Measurements from ENCODE around the gene SETD6.

SETD6 gene

GRCh38 chr16:58508671-58509251 is 6.6 kb upstream of the SETD6 start:
- DNase-seq (ENCODE audit: low read depth) = no peak

DNA sequence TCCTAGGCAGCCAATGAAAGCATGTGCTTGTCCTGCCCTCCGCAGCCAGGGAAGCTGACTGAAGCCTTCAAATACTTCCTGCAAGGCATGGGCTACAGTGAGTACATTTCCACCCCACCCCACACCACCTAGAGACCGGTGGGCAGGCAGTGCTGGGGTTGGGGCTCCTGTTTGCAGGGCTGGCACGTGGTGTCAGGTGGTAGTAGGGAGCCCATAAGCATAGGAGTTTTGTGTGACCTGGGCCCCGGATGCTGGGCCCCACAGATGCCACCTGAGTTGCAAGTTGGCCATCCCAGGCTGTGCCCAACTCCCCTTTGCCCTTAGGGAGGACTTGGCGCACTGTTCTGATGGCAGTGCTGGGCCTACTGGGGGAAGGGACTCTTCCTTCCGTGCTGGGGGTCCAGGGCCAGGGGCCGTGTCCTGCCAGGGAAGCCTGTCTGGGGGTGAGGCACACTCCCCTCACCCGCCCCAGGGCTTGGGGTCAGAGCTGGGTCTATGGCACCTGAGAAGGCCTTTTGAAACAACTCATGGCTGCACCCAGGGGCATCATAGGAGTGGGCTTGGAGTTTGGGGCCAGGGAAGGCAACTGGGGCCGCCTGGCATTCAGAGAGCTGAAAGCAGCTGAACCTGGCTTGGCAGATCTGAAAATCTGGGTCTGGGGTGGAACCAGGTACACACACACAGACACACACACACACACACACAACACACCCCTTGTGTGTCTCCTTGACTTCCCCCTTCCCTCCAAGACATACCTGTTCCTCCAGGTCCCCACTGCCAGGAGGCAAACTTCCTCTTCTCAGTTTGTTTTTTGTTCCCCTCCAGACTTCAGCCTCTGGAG is 5.8 kb upstream of the SETD6 start:
- DNase-seq (ENCODE audit: low read depth) = no peak

DNA sequence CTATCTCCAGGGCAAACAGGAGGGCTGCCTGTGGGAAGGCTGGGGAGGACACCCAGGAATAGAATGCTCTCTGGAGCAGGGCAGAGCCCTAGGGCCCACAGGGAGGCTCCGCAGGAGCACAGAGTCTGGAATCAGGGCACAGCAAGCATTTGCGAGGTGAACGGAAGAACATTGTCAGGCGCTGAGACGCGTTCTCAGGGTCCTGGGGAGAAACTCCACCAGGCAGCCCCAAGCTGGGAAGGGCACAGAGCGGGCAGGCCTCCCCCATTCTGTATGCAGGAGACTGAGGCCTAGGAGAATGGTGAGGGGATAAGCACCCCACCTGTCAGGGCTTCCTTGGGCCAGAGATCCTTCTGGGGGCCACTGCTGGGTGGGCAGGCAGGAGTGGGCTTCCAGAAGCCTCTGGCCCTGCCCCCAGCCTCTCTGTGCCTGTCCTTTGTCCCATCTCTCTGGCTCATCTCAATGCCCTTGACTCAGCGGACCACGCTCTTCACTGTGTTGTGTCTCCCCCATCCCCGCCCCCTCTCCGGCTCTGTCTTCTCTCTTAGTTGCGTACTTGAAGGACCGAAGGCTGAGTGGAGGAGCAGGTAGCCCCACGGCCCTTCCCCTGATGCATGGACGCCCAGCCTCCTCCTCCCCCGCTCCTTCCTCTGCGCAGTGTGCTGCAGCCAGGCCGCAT is 5.1 kb upstream of the SETD6 start:
- no peak for DNase-seq (ENCODE audit: low read depth)

DNA sequence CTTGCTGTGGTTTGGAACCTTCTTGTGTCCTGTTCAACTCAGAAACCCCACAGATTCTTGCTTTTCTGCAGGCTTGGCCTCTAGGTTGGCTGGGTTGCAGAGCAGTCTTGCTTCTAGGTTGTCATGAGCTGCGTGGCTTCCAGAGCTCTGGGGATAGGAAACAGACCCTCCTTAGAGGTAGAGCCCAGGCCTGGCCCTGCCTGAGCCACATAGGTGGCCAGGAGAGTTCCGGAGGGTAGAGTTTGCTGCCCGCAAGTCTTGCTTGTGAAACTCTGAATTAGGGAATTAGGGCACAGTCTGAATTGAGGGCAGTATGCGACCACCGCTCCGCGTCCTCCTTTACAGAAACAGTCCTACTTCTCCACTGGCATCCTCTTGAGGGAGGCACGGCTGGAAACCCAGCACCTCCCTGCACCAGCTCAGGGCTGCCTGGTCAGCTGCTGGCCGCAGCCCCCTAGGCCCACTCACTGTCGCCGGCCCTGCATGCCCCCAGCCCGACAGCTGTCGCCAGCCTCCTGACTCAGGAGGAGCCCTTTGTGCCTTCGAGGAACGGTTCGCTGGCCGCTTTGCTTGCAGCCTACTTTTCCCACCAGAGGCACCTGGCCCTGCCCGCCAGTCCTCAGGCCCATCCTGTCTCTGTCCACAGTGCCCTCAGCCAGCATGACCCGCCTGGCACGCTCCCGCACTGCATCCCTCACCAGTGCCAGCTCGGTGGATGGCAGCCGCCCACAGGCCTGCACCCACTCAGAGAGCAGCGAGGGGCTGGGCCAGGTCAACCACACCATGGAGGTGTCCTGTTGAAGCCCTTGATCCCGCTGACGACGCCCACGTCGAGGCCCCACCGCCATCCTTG is 4.3 kb upstream of the SETD6 start:
- DNase-seq (ENCODE audit: low read depth) = no peak

DNA sequence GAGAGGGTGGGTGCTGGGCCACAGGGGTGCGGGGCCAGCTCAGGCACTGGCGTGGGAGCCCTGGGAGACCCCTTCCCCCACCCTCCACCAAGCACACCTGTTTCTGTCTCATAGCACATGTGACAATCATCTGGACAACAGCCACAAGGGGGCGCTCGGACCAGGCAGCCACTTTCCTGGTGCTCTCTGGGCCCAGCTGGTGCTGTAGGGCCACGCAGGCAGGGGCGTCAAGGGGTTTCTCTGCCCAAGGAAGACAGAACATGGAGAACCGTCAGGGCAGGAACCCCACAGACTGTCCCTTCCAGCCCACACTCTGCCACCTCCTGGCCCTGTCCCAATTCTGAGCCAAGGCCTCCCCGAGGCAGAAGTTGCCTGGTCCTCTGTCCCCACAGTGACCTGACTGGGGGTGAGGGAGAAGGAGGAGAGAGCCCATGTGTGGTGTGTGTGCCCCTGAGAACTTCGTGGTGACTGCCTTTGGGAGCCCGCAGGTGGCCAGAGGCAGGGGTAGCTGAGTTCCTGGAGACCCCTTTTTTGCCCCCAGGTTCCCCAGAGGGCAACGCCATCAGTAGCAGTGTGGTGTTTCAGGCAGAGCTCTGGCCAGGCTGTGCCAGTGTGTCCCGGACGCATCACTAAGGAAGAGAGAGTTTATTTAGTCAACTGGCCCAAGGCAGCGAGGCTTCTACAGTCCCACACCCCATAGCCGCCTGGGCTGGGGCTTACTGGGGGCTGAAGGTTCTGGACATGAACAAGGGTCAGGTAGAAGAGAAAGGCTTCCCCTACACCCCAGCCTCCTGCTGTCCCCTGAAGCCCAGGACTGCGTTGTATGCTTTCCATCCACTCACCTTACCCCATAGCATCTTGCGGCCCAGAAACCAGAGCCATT is 3.1 kb upstream of the SETD6 start:
- DNase-seq (ENCODE audit: low read depth) = peak; percentile 81

- no peak for DNase-seq (ENCODE audit: low read depth)
Observed at GRCh38 chr16:58513874-58514273, 1.4 kb upstream of the SETD6 start.

DNA sequence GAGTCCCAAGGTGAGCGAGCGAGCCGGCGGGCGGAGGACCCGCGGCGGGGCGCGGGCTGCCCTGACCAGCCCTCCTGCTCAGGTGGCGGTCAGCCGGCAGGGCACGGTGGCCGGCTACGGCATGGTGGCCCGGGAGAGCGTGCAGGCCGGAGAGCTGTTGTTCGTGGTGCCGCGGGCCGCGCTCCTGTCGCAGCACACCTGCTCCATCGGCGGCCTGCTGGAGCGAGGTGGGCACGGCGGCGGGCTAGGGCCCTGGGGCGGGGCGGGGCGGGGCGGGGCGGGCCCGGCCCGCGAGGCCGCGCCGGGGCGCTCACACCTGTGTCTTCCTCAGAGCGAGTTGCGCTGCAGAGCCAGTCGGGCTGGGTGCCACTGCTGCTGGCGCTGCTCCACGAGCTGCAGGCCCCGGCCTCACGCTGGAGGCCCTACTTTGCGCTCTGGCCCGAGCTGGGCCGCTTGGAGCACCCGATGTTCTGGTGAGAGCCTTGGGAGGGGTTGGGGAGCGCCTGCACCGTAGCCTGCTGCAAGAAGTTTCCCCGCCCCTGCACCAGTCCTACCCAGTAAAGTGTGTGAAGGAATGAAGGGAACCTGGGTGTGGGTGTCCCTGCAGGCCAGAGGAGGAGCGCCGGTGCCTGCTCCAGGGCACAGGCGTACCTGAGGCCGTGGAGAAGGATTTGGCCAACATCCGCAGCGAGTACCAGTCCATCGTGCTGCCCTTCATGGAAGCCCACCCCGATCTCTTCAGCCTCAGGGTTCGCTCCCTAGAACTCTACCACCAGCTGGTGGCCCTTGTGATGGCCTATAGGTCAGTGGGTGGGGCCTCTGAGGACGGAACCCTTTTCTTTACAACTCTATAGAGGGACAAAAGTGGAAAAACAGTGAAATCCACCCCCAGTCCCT is 802 bp downstream of the SETD6 start:
- no peak for DNase-seq (ENCODE audit: low read depth)

DNA sequence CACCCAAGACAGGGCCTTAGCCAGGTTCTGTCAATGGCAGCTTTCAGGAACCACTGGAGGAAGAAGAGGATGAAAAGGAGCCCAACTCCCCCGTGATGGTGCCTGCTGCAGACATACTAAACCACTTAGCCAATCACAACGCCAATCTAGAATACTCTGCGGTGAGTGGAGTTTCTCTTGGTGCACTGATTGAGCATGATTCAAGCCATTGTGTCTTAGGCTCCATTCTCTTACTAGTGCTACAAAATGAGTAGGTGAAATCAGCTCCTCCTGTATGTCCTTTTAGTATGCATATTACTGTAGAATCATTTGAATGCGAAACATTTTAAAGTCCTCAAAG is 1.4 kb downstream of the SETD6 start:
- no peak for DNase-seq (ENCODE audit: low read depth)

DNA sequence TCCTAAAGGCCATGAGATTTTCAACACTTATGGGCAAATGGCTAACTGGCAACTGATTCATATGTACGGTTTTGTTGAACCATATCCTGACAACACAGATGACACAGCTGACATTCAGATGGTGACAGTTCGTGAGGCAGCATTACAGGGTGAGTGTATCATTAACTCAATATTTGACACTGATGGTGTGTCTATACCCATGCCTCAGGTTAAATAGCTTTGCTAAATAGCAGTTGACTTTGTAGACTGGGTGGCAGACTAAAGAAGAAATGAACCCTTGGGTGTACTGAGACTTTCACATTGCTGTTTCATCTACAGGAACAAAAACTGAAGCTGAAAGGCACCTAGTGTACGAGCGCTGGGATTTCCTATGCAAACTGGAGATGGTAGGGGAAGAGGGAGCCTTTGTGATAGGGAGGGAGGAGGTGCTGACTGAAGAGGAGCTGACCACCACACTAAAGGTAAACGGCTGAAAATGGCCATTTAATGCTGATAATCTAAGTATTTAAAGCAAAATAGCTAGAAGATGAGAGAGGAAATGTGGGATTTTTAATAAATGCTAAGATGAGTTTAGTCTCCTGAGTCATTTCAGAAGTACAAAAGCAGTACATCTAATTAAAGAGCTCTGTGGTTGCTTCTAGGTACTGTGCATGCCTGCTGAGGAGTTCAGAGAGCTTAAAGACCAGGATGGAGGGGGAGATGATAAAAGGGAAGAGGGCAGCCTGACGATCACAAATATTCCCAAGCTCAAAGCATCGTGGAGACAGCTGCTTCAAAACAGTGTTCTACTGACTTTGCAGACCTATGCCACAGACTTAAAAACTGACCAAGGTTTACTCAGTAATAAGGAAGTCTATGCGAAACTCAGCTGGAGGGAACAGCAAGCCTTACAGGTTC is 3.0 kb downstream of the SETD6 start:
- no peak for DNase-seq (ENCODE audit: low read depth)

DNA sequence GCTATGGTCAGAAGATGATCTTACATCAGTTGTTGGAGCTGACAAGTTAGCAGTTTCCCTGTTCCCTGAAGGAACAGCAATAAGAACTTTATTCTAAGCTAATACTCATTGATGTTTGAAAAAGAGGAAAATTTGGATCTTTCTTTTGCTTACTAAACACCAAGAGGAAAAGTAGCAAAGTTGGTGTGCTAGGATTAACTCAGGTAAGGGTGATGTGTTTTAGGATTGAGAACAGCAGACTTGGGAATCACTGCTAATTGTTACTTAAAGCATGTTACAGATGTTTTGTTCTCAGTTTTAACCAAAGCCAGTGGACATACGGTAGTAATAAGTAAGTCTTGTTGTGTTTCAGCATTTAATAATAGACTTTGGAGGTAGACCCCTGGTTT is 3.7 kb downstream of the SETD6 start:
- DNase-seq (ENCODE audit: low read depth) = no peak

DNA sequence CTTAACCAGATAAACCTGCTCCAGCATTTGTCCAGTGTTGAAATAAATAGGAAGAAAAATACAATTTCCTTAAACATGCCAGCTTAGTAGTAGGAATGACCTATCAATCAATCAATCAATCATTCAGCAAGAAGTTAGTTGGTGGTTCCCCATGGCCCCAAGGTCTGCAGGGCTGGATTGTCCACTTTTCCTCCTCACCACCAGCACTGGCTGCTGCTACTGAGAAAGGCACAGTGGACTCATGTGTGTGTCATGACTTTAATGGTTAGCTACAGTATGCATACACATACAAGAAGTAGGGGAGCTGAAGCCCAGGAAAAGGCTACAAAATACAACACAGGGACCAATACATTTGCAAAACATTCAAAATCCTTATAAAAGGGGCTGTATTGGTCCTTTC is 4.4 kb downstream of the SETD6 start:
- no peak for DNase-seq (ENCODE audit: low read depth)

DNA sequence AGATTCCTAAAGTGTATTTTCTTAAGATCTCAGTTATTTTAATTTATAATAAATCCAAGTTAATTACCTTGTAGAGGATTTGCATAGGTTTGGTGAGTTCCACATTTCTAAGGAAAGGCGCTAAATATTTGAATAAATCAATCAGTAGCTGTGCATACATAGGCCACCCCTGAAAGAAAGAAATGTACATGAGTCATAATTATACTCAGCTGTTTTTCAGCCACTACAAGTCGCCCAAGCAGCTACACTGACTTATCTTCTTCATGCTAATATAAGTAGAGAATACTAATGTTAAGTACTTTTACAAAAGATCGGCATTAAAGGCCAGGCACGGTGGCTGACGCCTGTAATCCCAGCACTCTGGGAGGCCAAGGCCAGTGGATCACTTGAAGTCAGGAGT is 14.9 kb downstream of the SETD6 start:
- DNase-seq (ENCODE audit: low read depth) = no peak

DNA sequence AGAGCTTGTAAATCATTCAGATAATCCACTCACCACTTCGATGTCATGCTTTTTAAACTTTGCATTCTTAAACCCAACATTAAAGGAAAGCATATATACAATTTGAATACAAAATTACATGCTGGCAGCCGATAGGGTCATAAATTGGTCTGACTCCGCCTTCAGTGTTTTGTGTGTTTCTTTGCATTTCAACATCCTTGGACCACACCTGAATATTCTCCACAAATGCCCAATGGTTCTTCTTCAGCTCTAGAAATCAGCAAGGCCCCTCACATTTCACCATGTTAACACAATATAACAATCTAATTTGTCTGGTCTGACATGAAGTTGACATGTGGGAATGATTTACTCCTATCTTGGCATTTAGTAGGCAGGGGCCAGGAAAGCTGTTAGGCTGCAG is 17.1 kb downstream of the SETD6 start:
- no peak for DNase-seq (ENCODE audit: low read depth)

- no peak for DNase-seq (ENCODE audit: low read depth)
Observed at GRCh38 chr16:58533751-58534470, 18.6 kb downstream of the SETD6 start.

- DNase-seq (ENCODE audit: low read depth) = no peak
Observed at GRCh38 chr16:58535100-58535499, 19.8 kb downstream of the SETD6 start.

GRCh38 chr16:58536278-58536677 is 21.0 kb downstream of the SETD6 start:
- no peak for DNase-seq (ENCODE audit: low read depth)

DNA sequence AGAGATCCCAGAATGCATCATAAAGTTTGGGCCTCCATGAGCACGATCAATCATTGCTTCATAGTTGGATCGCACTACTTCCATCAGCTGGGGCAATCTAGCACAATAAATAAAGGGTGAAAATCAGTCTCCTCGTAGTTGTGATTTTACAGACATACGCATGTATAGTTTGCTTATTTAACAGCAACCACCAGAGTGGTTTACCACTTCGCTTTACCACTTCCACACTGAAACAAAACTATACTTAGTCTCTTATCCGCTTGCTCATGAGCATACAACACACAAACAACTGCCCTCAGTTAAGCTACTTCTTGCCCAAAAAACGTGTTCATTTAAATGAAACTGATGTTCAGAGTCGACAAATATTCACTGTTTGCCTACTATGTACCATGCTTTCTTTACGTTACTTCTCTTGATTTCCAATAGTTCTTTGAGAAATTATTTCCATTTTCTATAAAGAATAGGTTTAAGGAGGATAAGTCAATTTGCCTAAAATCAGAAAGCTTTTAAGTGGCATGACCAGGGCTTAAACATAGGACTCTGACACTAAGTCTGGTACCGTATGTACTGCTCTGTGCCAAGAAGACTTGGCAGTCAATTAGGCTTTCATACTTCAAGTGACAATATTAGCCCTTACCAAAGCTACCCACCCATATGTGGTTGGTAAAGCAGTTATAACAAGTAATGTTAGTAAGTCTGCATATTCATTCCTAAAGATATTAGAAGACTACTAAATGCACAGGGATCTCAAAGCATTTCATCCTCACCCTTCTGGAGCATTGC is 22.0 kb downstream of the SETD6 start:
- DNase-seq (ENCODE audit: low read depth) = no peak

- DNase-seq (ENCODE audit: low read depth) = no peak
Observed at GRCh38 chr16:58541711-58542110, 26.4 kb downstream of the SETD6 start.
